ENCODE measurements around the gene HIC1.

- TF ChIP-seq ARNTL (CRISPR knock-in tag; IDR thresholded peaks at IDR 0.05; ENCODE audit: borderline replicate concordance, low read depth) (no peak), PPARA (CRISPR knock-in tag; IDR thresholded peaks at IDR 0.05; ENCODE audit: borderline replicate concordance) (no peak), ZFP3 (CRISPR knock-in tag; IDR thresholded peaks at IDR 0.05) (no peak), TCF4 (CRISPR knock-in tag; IDR thresholded peaks at IDR 0.05; ENCODE audit: borderline replicate concordance) (no peak), PATZ1 (CRISPR knock-in tag; IDR thresholded peaks at IDR 0.05; ENCODE audit: borderline replicate concordance) (no peak), CSRNP3 (CRISPR knock-in tag; IDR thresholded peaks at IDR 0.05) (no peak), BACH2 (CRISPR knock-in tag; IDR thresholded peaks at IDR 0.05; ENCODE audit: borderline replicate concordance) (no peak), ZFP30 (CRISPR knock-in tag; IDR thresholded peaks at IDR 0.05) (no peak), ZNF565 (CRISPR knock-in tag; conservative IDR thresholded peaks at IDR 0.05; ENCODE audit: low read depth) (no peak)
These were observed 2.4 kb downstream of the HIC1 start for GRCh38 chr17:2057175-2057759.
